ENCODE measurements around the gene LTBP3. TPM values are rescaled to one million over a fixed set of nuclear protein-coding genes. Genes with fewer than 3 reads are reported as not detected.

Gene LTBP3
- total and polyA plus RNA-seq, 9 of the 15 experiments (the other 6 are each of a cell fraction or from before 2014, with no cell fraction given), result 0.06 to 20.5 (median 4.8) TPM

DNA sequence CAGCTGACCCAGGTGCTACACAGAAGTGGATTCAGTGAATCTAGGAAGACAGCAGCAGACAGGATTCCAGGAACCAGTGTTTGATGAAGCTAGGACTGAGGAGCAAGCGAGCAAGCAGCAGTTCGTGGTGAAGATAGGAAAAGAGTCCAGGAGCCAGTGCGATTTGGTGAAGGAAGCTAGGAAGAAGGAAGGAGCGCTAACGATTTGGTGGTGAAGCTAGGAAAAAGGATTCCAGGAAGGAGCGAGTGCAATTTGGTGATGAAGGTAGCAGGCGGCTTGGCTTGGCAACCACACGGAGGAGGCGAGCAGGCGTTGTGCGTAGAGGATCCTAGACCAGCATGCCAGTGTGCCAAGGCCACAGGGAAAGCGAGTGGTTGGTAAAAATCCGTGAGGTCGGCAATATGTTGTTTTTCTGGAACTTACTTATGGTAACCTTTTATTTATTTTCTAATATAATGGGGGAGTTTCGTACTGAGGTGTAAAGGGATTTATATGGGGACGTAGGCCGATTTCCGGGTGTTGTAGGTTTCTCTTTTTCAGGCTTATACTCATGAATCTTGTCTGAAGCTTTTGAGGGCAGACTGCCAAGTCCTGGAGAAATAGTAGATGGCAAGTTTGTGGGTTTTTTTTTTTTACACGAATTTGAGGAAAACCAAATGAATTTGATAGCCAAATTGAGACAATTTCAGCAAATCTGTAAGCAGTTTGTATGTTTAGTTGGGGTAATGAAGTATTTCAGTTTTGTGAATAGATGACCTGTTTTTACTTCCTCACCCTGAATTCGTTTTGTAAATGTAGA, 57.6 kb downstream of the LTBP3 start (continued):
- TF ChIP-seq ARHGAP35 (IDR thresholded peaks at IDR 0.05; ENCODE audit: partially characterized antibody), result peak; percentile 80
- no peak for TF ChIP-seq BCOR (IDR thresholded peaks at IDR 0.05)
- TF ChIP-seq CBFB (CRISPR knock-in tag; IDR thresholded peaks at IDR 0.05), result no peak
- no peak for TF ChIP-seq PTBP1 (IDR thresholded peaks at IDR 0.05; ENCODE audit: low read depth, low read length)
- TF ChIP-seq PHF20 (IDR thresholded peaks at IDR 0.05; ENCODE audit: partially characterized antibody), result no peak
- TF ChIP-seq, protein P1, sequence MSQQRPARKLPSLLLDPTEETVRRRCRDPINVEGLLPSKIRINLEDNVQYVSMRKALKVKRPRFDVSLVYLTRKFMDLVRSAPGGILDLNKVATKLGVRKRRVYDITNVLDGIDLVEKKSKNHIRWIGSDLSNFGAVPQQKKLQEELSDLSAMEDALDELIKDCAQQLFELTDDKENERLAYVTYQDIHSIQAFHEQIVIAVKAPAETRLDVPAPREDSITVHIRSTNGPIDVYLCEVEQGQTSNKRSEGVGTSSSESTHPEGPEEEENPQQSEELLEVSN (IDR thresholded peaks at IDR 0.05; ENCODE audit: borderline replicate concordance in 1 of 2, extremely low read depth in 1 of 2, insufficient read depth in 1 of 2, insufficient read length in 1 of 2, low read depth in 1 of 2, low read length in 1 of 2, poor library complexity in 1 of 2, severe bottlenecking in 1 of 2), result no peak
- TF ChIP-seq ZBTB8A (IDR thresholded peaks at IDR 0.05; ENCODE audit: partially characterized antibody), result no peak
- TF ChIP-seq, protein P2, sequence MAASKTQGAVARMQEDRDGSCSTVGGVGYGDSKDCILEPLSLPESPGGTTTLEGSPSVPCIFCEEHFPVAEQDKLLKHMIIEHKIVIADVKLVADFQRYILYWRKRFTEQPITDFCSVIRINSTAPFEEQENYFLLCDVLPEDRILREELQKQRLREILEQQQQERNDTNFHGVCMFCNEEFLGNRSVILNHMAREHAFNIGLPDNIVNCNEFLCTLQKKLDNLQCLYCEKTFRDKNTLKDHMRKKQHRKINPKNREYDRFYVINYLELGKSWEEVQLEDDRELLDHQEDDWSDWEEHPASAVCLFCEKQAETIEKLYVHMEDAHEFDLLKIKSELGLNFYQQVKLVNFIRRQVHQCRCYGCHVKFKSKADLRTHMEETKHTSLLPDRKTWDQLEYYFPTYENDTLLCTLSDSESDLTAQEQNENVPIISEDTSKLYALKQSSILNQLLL (CRISPR knock-in tag; IDR thresholded peaks at IDR 0.05; ENCODE audit: borderline replicate concordance), result no peak
- TF ChIP-seq PTTG1 (tag; IDR thresholded peaks at IDR 0.05; ENCODE audit: low read depth), result no peak
- TF ChIP-seq LEF1 (IDR thresholded peaks at IDR 0.05), result no peak; the same call in 1 of the 2 replicates
- TF ChIP-seq HNRNPL (IDR thresholded peaks at IDR 0.05; ENCODE audit: low read depth, low read length), result peak; percentile 97
- TF ChIP-seq ZNF764 (CRISPR knock-in tag; IDR thresholded peaks at IDR 0.05; ENCODE audit: low read depth), result 0 out of 2 replicates have a peak, but pooled peaks have one; percentile 37
- no peak for TF ChIP-seq GTF2E2 (tag; IDR thresholded peaks at IDR 0.05)
- no peak for TF ChIP-seq RFX5 (IDR thresholded peaks at IDR 0.05; ENCODE audit: low read depth, low read length)
- TF ChIP-seq, protein P3, sequence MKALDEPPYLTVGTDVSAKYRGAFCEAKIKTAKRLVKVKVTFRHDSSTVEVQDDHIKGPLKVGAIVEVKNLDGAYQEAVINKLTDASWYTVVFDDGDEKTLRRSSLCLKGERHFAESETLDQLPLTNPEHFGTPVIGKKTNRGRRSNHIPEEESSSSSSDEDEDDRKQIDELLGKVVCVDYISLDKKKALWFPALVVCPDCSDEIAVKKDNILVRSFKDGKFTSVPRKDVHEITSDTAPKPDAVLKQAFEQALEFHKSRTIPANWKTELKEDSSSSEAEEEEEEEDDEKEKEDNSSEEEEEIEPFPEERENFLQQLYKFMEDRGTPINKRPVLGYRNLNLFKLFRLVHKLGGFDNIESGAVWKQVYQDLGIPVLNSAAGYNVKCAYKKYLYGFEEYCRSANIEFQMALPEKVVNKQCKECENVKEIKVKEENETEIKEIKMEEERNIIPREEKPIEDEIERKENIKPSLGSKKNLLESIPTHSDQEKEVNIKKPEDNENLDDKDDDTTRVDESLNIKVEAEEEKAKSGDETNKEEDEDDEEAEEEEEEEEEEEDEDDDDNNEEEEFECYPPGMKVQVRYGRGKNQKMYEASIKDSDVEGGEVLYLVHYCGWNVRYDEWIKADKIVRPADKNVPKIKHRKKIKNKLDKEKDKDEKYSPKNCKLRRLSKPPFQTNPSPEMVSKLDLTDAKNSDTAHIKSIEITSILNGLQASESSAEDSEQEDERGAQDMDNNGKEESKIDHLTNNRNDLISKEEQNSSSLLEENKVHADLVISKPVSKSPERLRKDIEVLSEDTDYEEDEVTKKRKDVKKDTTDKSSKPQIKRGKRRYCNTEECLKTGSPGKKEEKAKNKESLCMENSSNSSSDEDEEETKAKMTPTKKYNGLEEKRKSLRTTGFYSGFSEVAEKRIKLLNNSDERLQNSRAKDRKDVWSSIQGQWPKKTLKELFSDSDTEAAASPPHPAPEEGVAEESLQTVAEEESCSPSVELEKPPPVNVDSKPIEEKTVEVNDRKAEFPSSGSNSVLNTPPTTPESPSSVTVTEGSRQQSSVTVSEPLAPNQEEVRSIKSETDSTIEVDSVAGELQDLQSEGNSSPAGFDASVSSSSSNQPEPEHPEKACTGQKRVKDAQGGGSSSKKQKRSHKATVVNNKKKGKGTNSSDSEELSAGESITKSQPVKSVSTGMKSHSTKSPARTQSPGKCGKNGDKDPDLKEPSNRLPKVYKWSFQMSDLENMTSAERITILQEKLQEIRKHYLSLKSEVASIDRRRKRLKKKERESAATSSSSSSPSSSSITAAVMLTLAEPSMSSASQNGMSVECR (CRISPR knock-in tag; IDR thresholded peaks at IDR 0.05), result peak; percentile 5; the same call in 1 of the 2 replicates
- TF ChIP-seq, protein P4, sequence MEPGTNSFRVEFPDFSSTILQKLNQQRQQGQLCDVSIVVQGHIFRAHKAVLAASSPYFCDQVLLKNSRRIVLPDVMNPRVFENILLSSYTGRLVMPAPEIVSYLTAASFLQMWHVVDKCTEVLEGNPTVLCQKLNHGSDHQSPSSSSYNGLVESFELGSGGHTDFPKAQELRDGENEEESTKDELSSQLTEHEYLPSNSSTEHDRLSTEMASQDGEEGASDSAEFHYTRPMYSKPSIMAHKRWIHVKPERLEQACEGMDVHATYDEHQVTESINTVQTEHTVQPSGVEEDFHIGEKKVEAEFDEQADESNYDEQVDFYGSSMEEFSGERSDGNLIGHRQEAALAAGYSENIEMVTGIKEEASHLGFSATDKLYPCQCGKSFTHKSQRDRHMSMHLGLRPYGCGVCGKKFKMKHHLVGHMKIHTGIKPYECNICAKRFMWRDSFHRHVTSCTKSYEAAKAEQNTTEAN (CRISPR knock-in tag; IDR thresholded peaks at IDR 0.05), result no peak
- peak; percentile 94 for TF ChIP-seq SNRNP70 (optimal IDR thresholded peaks at IDR 0.05; ENCODE audit: low read depth, low read length)
- TF ChIP-seq MCM7 (IDR thresholded peaks at IDR 0.05), result no peak
- TF ChIP-seq TEAD1 (CRISPR knock-in tag; IDR thresholded peaks at IDR 0.05), result peak in 1 of 2 experiments; percentile 73; a peak in 2 of 4 replicates
- no peak for TF ChIP-seq GATAD2B (IDR thresholded peaks at IDR 0.05; ENCODE audit: borderline replicate concordance)
- no peak for TF ChIP-seq SMARCA5 (IDR thresholded peaks at IDR 0.05)
